Measurements from ENCODE around the gene CACNG5.

The CACNG5 gene

GRCh38 chr17:66910651-66911285, 75.9 kb downstream of the CACNG5 start:
- DNase-seq (ENCODE audit: low read depth), result no peak
- no peak for TF ChIP-seq CTCF (IDR thresholded peaks at IDR 0.05; ENCODE audit: low read length, missing control alignments)
- no peak overlapping the region for H3K4me3 ChIP-seq (replicated peaks; ENCODE audit: low read depth, low read length)

DNA sequence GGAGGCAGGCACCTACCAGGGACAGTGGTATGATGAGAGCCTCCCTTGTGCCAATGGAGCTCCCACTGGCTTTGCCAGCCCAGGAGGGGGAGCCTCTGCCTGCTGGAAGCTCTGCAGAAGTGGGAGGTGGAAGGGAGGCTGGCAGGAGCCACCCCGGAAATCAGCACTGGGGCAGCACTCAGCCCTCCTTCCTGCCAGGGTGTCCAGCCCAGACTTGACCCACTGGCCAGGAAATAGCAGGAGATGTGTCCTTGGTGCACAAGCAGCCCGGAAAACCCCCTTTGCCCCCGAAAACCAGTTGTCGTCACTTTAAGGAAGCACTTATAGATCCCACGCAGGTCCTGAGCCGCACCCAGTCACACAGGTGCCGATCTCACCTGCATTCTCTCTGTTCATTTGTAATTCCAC, 80.3 kb downstream of the CACNG5 start:
- peak; percentile 26 for TF ChIP-seq CTCF (IDR thresholded peaks at IDR 0.05; ENCODE audit: low read length, missing control alignments)
- peak; percentile 10 for DNase-seq (ENCODE audit: low read depth)
- no peak overlapping the region for H3K4me3 ChIP-seq (replicated peaks; ENCODE audit: low read depth, low read length)

GRCh38 chr17:66915792-66916191, 80.9 kb downstream of the CACNG5 start:
- H3K4me3 ChIP-seq (replicated peaks; ENCODE audit: low read depth, low read length), result no peak overlapping the region
- no peak for TF ChIP-seq CTCF (IDR thresholded peaks at IDR 0.05; ENCODE audit: low read length, missing control alignments)
- no peak for DNase-seq (ENCODE audit: low read depth)

GRCh38 chr17:66916946-66917345, 82.0 kb downstream of the CACNG5 start:
- no peak overlapping the region for H3K4me3 ChIP-seq (replicated peaks; ENCODE audit: low read depth, low read length)
- no peak for TF ChIP-seq CTCF (IDR thresholded peaks at IDR 0.05; ENCODE audit: low read length, missing control alignments)
- no peak for DNase-seq (ENCODE audit: low read depth)

DNA sequence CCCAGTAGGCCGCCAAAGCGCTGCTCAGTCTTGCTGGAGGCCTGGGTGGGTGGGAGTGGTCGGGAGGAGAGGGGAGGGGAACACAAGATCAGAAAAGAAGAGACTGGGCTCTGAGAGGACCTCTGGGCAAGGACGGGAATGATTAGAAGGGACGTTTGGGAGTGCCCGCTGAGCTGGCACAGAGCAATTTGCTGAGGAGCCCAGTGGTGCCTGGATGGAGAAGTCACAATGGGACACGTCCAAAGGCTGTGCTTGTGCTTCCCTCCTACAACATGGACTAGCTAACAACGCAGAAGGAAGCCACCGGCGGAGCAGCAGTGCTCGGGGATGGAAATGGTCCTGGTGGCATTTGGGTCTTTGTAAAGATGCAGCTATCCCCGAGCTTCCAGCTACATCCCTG, 84.0 kb downstream of the CACNG5 start:
- no peak for DNase-seq (ENCODE audit: low read depth)
- TF ChIP-seq CTCF (IDR thresholded peaks at IDR 0.05; ENCODE audit: low read length, missing control alignments), result no peak
- no peak overlapping the region for H3K4me3 ChIP-seq (replicated peaks; ENCODE audit: low read depth, low read length)

DNA sequence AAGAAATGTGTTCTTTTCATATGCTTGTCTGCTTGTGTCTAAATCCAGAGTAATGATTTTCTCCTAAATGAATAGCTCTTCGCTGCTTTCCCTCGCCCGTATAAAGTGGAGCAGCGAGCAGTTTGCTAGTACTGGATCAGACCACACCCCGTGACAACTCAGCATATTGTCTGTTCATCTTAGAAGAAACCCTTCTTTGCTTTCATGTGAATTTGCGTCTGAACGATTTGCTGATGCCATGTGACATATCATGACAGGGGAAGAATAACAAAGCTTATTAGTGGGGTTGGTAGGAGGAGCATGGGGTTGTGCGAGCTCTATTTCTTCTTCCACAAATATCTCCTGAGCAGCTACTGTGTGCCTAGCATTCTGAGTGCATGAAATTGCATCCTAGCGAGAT, 85.5 kb downstream of the CACNG5 start:
- H3K4me3 ChIP-seq (replicated peaks; ENCODE audit: low read depth, low read length), result no peak overlapping the region
- no peak for DNase-seq (ENCODE audit: low read depth)
- TF ChIP-seq CTCF (IDR thresholded peaks at IDR 0.05; ENCODE audit: low read length, missing control alignments), result no peak

DNA sequence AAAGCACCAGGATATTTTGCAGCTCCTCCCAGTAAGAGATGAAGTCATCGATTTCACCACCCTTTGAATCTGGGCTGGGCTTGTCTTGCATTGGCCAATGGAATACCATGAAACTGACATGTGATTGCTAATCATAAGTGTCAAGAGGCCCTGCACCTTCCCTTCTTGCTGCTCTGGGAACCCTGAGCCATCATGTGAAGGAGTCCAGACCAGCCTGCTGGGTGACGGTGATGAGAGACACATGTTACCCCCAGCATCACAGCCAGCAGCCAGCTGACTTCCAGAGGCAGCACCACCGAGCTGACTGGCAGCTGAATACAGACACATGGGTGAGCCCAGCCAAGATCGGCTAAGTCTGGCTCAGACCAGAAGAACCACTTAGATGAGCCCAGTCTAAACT, 86.0 kb downstream of the CACNG5 start:
- no peak for DNase-seq (ENCODE audit: low read depth)
- no peak for TF ChIP-seq CTCF (IDR thresholded peaks at IDR 0.05; ENCODE audit: low read length, missing control alignments)
- no peak overlapping the region for H3K4me3 ChIP-seq (replicated peaks; ENCODE audit: low read depth, low read length)

All from fibroblast of pulmonary artery (primary cell).